ENCODE data around the gene RNF38.

GRCh38 chr9:36437790-36438189, 37.7 kb upstream of the RNF38 start:
- no peak for TF ChIP-seq POLR2A (IDR thresholded peaks at IDR 0.05)
- TF ChIP-seq, protein P1, sequence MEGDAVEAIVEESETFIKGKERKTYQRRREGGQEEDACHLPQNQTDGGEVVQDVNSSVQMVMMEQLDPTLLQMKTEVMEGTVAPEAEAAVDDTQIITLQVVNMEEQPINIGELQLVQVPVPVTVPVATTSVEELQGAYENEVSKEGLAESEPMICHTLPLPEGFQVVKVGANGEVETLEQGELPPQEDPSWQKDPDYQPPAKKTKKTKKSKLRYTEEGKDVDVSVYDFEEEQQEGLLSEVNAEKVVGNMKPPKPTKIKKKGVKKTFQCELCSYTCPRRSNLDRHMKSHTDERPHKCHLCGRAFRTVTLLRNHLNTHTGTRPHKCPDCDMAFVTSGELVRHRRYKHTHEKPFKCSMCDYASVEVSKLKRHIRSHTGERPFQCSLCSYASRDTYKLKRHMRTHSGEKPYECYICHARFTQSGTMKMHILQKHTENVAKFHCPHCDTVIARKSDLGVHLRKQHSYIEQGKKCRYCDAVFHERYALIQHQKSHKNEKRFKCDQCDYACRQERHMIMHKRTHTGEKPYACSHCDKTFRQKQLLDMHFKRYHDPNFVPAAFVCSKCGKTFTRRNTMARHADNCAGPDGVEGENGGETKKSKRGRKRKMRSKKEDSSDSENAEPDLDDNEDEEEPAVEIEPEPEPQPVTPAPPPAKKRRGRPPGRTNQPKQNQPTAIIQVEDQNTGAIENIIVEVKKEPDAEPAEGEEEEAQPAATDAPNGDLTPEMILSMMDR (IDR thresholded peaks at IDR 0.05), result no peak
